GM10248 (cell line): ENCODE results near the gene RDH16.
"Not testable (repeated sequence)": the region's sequence is repeated elsewhere in the genome, so short reads cannot be mapped to it uniquely, and the experiment has no call there.

Experiments used
- CTCF ChIA-PET: fragments of 300-600 bp; sonication (Branson Sonifier 250); formaldehyde crosslinking; extraction: SDS; loops from one replicate; lab custom pipeline; 2021; ENCODE audit warnings: antibody characterized with exemption; lab: Yijun Ruan, JAX
- POLR2A ChIA-PET: fragments of 350-650 bp; sonication (Branson Sonifier 250); formaldehyde crosslinking; extraction: SDS; loops from one replicate; lab custom pipeline; 2020; ENCODE audit warnings: antibody characterized with exemption; lab: Yijun Ruan, JAX
- DNase-seq: peaks from one replicate; pipeline ENCODE4 v3.0.0; 2012; ENCODE audit errors: extremely low spot score
- TF ChIP-seq, protein P1 (sequence below): IDR thresholded peaks from 2 replicates; pipeline ENCODE4 v1.5.1; 2012; ENCODE audit warnings: mild to moderate bottlenecking, low read depth; ENCODE audit errors: extremely low read depth, missing control alignments, control extremely low read depth

RDH16 gene

DNA sequence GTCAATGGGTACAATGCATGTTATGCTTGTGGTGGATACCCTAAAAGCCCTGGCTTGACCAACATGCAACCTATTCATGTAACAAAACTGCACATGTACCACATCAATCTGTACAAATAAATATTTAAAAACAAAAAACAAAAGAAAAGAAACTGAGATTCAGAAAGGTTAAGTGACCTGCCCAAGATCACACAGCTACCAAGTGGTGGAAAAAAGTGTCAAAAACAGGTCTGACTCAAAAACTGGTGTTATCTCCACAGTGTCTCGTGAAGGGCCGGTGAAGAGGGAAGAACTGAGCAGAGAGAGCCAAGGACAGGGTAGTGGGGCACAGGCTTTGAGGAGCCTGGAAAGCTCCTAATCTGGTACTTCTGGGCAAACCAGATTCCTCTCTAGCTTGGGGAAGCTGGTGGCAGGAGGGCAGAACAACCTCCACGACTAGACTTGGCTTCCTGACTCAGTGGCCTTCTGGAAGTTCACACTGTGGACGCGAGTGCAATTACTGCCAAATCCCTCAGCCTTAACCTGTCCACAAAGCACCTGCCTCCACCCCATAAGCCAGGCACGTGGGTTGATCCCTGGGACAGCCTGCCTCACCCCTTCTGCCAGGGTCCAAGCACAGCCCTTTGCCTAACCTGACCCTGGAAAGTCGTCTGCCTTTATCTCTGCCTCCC lies 33.4 kb upstream of the RDH16 start:
- ChIA-PET CTCF (interaction anchor here (0.8 to 2.0 kb wide), 4 partner anchors 11 to 232 kb away, joined by 3 to 10 read pairs (median 8); partner anchors contain the start of gene ZBTB39), POLR2A (no interaction called here)
- TF ChIP-seq, protein P1, sequence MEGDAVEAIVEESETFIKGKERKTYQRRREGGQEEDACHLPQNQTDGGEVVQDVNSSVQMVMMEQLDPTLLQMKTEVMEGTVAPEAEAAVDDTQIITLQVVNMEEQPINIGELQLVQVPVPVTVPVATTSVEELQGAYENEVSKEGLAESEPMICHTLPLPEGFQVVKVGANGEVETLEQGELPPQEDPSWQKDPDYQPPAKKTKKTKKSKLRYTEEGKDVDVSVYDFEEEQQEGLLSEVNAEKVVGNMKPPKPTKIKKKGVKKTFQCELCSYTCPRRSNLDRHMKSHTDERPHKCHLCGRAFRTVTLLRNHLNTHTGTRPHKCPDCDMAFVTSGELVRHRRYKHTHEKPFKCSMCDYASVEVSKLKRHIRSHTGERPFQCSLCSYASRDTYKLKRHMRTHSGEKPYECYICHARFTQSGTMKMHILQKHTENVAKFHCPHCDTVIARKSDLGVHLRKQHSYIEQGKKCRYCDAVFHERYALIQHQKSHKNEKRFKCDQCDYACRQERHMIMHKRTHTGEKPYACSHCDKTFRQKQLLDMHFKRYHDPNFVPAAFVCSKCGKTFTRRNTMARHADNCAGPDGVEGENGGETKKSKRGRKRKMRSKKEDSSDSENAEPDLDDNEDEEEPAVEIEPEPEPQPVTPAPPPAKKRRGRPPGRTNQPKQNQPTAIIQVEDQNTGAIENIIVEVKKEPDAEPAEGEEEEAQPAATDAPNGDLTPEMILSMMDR: no peak
- no peak for DNase-seq

DNA sequence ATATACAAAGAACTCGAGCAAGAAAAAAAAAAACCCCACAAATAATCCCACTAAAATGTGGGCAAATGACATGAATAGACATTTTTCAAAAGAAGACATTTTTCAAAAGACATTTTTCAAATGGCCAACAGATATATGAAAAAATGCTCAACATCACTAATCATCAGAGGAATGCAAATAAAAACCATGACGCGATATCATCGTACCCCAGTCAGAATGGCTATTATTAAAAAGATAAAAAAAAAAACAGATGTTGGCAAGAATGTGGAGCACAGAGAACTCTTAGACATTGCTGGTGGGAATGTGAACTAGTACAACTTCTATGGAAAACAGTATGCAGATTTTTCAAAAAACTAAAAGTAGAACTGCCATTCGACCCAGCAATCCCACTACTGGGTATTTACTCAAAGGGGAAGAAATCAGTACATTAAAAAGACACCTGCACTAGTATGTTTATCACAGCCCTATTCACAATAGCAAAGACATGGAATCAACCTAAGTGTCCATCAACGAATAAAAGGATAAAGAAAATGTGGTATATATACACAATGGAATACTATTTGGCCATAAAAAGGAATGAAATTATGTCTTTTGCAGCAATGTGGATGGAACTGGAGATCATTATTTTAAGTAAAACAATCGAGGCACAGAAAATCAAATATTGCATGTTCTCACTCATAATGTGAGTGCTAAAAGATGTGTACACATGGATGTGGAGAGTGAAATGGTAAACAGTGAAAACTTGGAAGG lies 32.6 kb upstream of the RDH16 start:
- ChIA-PET CTCF (interaction anchor here (1.6 to 5.0 kb wide), 3 partner anchors 11 to 234 kb away, joined by 6 to 122 read pairs (median 84); partner anchors contain the start of genes PRIM1 and ZBTB39), POLR2A (no interaction called here)

DNA sequence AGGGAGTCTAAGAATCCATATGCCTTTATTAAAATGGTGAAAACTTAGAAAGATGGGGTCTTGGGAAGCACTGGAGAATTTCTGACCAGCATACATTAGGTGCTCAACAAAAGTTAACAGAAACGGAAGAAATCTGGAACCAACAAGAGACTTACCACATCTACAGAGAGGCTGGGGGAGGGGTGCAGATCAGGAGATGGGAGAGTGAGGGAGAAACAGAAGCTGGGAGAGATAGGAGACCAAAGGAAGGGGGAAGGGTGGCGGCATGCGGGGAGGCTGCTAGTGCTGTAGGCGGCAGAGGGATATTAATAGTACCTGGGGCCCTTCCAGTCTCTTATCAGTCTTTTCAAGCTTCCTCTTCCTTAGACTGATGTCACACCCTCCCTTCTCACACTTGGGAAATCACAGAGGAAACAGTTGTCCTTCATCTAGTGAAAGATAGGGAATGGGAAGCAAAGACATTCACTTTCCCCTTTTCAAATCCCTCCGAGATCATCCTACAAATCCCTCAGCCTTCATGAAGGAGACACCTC lies 30.9 kb upstream of the RDH16 start:
- DNase-seq: no peak
- TF ChIP-seq, protein P1: no peak
- POLR2A ChIA-PET: interaction anchor here (1.0 to 1.1 kb wide), 2 partner anchors 14 to 263 kb away, joined by 3 to 4 read pairs; no protein-coding TSS in a partner anchor
- CTCF ChIA-PET: interaction anchor here (0.8 to 5.0 kb wide), 26 partner anchors 9 to 474 kb away, joined by 3 to 122 read pairs (median 4); partner anchors contain the start of genes HSD17B6, PRIM1 and ZBTB39

More for the DNA sequence above, 32.6 kb upstream of the RDH16 start:
- TF ChIP-seq, protein P1: no peak
- DNase-seq: no peak

DNA sequence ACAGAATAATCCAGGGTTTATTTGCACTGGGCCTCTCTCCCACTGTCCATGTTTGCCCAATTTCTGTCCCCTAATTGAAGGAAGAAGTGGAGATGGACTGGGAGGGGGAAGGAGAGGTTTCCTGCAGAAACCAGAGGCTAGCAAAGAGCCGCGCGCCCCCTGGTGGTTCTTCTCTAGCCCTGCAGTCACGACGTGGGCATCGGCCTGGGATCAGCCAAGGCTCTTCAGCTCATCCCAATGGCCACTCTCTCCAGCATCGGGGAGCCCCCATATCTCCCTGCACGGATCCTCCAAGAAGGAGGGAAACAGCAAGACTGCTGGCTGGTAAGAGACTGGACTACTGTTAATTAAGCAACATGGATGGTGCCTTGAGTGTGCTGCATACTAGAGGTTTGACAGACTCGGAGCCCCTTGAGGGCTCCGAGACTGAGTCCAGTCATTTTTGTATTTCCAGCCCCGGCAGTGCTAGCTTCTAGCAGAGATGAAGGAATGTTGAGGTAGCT lies 30.2 kb upstream of the RDH16 start:
- CTCF ChIA-PET: interaction anchor here (0.9 to 5.0 kb wide), 25 partner anchors 9 to 474 kb away, joined by 3 to 122 read pairs (median 5); partner anchors contain the start of genes HSD17B6, PRIM1 and ZBTB39
- TF ChIP-seq, protein P1: peak; percentile 92
- POLR2A ChIA-PET: no interaction called here
- DNase-seq: peak; percentile 81

DNA sequence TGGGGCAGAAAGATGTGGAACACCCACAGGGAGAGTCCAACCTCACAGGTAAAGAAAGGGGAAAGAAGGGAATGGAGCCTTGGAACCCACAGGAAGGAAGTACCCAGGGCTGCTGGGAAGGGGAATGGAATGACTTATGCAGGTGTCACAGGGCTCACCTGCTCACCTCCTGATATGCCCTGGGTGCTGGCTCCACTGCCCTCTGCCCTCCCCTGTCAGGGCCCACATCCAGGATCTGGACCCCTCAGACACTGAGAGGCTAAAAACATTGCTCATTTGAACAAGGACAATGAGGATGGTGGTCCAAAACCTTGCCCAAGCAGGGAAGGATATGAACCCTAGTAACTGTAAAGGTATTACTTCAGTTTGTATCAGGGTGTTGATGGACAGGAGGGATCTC lies 29.6 kb upstream of the RDH16 start:
- DNase-seq: no peak

DNA sequence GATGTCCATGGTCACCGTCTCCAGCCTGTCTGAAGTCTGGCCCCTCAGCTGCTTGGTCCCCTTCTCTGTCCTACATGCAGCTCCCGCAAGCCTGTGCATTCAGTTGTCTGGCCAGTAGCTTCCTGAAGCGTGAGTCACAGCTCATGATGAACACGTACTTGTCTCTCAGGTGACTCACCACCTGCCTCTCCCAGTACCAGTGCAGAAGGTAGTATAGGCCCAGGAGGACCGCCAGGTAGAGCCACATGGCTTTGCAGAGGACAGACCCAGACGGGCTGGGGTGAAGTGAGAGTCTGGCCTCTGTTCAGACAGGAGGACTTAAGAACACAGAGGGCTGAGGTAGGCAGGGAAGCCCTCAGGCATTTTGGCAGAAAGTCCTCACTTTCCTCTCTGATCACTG lies 28.3 kb upstream of the RDH16 start:
- POLR2A ChIA-PET: interaction anchor here (0.6 kb wide), 1 partner anchor 327 kb away, joined by 6 read pairs; no protein-coding TSS in a partner anchor
- DNase-seq: not testable (repeated sequence)

More for the DNA sequence above, 29.6 kb upstream of the RDH16 start:
- CTCF ChIA-PET: interaction anchor here (1.0 to 5.0 kb wide), 18 partner anchors 8 to 473 kb away, joined by 3 to 122 read pairs (median 5); partner anchors contain the start of genes HSD17B6, PRIM1 and ZBTB39
- TF ChIP-seq, protein P1: no peak
- POLR2A ChIA-PET: no interaction called here

More for the DNA sequence above, 28.3 kb upstream of the RDH16 start:
- CTCF ChIA-PET: interaction anchor here (0.9 to 5.0 kb wide), 3 partner anchors 16 to 230 kb away, joined by 3 to 122 read pairs (median 84); partner anchors contain the start of genes PRIM1 and ZBTB39
